T follicular helper cell (primary cell): ENCODE measurements around the gene LXN.

ENCODE experiments used
- DNase-seq: peaks from one replicate; pipeline ENCODE4 v3.0.0-alpha.2; 2020; ENCODE audit warnings: low read depth

The LXN gene

DNA sequence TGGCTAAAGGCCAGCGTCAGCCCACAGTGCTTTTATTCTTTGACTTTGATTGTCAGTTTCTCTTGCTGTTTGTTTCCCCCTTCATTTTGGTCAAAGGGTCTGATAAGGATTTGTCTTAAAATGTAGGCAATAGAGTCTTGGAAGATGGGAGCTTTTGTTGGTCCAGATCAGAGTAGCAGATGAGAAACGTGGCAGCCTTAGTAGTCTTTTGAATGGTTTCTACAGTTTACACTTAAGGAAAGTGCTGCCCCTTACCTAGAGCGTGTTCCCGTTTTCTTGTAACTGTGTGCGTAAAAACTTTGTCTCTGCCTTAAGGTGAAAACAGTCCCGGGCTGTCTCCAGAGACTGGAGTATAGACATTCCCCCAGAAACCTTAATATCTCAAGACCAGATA lies 630 bp downstream of the LXN start:
- DNase-seq: no peak

DNA sequence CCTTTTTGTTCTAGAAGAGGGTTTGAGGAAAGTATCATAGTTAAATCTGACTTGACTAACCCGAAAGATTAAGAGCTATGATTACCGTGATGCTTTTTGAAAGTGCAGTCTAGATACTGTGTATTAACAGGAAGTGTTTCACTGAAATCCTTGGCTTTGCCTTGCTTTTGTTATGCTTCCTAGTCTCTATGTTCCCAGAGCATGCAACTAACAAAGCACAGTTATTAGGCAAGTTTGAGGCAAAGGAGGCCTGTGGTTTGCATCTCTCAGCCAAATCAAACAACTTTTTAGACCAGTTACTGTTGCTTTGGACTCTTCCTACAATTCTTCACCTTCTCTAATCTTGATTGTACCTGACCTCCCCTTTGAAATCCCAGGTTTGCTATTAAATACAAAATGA lies 3.9 kb downstream of the LXN start:
- no peak for DNase-seq

DNA sequence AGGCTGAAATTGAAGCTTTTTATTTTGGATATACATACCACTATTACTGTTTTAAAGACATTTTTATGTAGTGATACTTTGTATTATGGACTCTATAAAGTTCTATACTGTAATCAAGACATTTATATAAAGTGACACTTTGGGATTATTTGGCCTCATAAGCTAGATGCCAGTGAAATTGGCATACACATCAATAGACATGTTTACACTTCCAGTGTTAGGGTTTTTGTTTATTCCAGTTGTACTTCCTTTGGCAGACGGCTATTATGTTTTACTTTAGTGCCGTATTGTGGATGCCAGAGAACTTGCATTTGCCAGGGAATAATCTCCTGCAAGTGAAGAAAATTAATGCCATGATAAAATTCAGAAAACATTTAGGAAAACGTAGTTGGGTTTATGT lies 6.0 kb downstream of the LXN start:
- no peak for DNase-seq

- DNase-seq: no peak
Observed at GRCh38 chr3:158663832-158664231, 8.6 kb downstream of the LXN start.

DNA sequence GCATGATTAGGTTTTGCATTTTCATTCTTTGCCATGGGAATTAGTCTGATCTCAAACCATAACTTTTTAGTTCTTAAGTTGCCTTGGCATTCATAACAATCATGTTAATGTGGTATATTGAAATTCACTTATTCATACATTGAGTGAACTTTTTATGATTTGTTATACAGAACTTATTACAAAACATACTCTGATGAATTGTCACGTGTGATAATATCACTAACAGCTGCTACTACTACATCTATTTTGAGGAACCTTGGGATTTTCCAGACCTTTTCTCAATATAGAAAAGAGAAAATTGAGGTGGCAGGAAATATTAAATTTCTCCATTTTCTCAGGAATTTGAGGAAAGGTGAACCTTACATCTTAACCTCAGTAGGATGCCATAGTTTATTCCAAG lies 9.2 kb downstream of the LXN start:
- no peak for DNase-seq

DNA sequence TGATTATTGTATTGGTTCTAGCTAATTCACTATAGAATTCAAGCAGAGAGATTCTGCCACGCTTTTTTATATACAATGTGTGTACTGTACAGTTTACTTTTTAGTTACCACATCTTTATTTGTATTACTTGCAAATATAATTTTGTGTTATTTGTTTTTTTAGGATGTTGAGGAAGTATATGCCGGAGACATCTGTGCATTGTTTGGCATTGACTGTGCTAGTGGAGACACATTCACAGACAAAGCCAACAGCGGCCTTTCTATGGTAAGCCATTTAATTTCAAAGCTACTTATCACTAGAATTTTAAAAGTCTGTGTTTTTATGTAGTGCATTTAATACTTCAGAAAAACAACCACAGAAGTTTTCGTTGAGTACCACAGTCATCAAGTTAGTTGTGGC lies 11.7 kb downstream of the LXN start:
- no peak for DNase-seq

GRCh38 chr3:158659454-158660237 lies 12.8 kb downstream of the LXN start:
- DNase-seq: peak; percentile 38

DNA sequence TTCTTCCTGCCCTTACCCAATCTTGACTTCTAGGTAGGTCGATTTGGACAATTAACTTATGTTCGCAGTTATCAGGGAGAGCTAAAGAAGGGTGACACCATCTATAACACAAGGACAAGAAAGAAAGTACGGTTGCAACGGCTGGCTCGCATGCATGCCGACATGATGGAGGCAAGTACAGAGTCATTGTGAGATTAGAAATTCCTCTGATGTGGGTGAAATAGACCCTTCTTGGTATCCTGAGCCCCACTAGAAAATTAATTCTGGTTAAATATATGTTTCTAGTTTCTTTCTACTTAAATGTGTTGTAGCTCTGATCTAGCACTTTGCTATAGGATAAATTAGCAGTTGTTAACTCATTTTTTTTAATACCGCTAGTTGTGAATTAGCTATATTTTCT lies 13.6 kb downstream of the LXN start:
- DNase-seq: no peak

DNA sequence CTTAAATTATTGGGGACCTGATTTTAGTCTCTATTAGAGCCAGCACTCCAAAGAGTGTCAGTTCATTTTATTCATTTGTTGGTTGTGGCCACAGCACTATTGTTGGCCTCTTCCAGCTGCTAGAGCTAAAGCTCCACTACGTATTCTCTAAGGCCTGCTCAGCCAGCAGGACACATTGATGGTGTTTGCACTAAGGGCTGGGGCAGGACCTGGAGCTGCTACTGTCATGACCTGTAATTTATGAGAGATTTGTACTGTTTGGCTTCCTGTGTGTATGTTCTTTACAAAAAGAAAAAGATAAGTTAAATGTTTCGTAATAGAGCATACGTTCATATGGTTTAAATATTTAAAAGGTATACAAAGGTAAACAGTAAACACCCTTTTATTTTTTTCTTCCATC lies 20.0 kb downstream of the LXN start:
- DNase-seq: no peak

GRCh38 chr3:158651192-158651591 lies 21.3 kb downstream of the LXN start:
- DNase-seq: no peak

- DNase-seq: no peak
Observed at GRCh38 chr3:158649791-158650190, 22.7 kb downstream of the LXN start.

- peak; percentile 87 for DNase-seq
Observed at GRCh38 chr3:158644345-158644908, 28.0 kb downstream of the LXN start, which contains the start of gene GFM1. Gene GFM1, plus strand, starts transcription at chr3:158644527. Its CDS starts 108 bp downstream, at chr3:158644635.

GRCh38 chr3:158642474-158643210 lies 29.8 kb downstream of the LXN start:
- no peak for DNase-seq

- no peak for DNase-seq
Observed at GRCh38 chr3:158642005-158642404, 30.4 kb downstream of the LXN start.

- no peak for DNase-seq
Observed at GRCh38 chr3:158640646-158641045, 31.8 kb downstream of the LXN start.

DNA sequence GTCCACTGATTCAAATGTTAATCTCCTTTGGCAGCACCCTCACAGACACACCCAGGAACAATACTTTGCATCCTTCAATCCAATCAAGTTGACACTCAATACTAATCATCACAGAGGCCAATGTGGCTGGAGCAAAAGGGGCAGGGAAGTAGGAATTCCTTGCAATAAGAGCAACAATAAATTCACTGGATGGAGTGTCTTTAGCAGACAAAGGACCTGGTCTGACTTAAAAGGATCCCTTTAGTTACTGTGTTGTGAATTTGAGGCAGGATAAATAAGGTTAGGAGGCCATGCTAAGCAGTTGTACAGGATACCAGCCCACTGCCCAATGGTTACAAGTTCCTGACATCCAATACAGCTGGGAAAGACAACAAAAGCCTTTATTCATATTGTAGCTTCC lies 40.5 kb downstream of the LXN start:
- no peak for DNase-seq

- DNase-seq: no peak
Observed at GRCh38 chr3:158625881-158626280, 46.6 kb downstream of the LXN start.

DNA sequence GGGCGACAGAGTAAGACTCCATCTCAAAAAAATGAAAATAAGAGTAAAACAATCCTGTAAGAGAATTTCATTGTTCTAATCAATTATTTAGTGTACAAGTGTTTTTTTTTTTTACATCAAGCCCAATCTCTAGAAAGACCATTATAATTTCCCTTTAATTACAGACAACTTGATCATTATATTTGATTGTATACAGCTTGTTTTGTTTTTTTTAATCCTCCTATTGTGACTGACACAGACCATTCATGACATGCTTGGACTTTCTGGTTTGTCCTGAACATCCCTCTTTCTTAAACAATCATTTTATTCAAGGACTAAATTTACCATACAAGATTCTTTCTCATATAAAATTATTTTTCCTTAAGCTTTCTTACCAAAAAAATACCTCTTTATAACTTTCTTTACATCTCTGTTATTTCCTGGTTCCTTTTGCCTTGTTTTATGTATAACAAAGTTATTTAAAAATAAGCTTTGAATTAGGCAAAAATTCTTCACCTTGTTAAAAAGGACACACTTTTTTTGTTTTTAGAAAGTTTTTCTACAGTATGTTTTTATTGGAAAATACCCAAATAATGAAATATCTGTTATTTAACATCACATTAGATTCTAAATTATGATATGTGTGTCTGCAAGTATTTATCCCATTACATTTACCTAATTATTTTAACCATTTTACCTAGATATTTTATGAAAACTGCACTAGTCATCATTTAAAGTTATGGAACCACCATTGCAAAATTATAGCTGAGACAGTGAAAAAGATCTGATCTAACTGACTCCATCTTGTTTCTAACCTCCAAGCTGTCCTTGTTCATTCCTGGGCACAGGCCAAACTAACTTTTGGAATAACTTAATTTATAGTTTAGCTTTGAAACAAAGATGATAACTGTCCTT lies 54.2 kb downstream of the LXN start:
- no peak for DNase-seq
